ENCODE data around the gene TGIF2LY.
"Not testable (repeated sequence)": the region's sequence is repeated elsewhere in the genome, so short reads cannot be mapped to it uniquely, and the experiment has no call there.

The TGIF2LY gene

GRCh38 chrY:3578767-3579166 is at the start of gene TGIF2LY:
Gene TGIF2LY (plus strand): TSS chrY:3579067. CDS start chrY:3579245, 178 bp downstream.
- not testable (repeated sequence) for DNase-seq
